Activated CD8-positive, alpha-beta memory T cell treated with anti-CD3 and anti-CD28 coated beads, Interleukin-2, amount 50 U/mL, for 24 hours (primary cell): ENCODE measurements around the gene COCH.
"Not testable (repeated sequence)": the region's sequence is repeated elsewhere in the genome, so short reads cannot be mapped to it uniquely, and the experiment has no call there.

ENCODE experiments used
- DNase-seq: peaks from one replicate; pipeline ENCODE4 v3.0.0-alpha.2; 2020; ENCODE audit errors: extremely low read depth

The COCH gene

GRCh38 chr14:30928462-30928861, 54.1 kb downstream of the COCH start:
- DNase-seq: no peak

GRCh38 chr14:30933937-30934336, 59.6 kb downstream of the COCH start:
- DNase-seq: not testable (repeated sequence)

- DNase-seq: no peak
Observed at GRCh38 chr14:30935445-30935844, 61.1 kb downstream of the COCH start.

GRCh38 chr14:30938617-30939016, 64.3 kb downstream of the COCH start:
- no peak for DNase-seq
